Common myeloid progenitor, CD34-positive (primary cell): ENCODE measurements around the gene IGSF1.

Experiments used
- CTCF ChIA-PET: fragments of 350-600 bp; sonication (Branson Sonifier 250); formaldehyde crosslinking; loops from one replicate; lab custom pipeline; 2021; ENCODE audit warnings: antibody characterized with exemption; lab: Charles Lee
- POLR2A ChIA-PET: fragments of 350-600 bp; sonication (Branson Sonifier 250); formaldehyde crosslinking; loops from one replicate; lab custom pipeline; 2021; ENCODE audit warnings: antibody characterized with exemption; lab: Charles Lee
- DNase-seq, 3 donors: peaks; one replicate each; pipeline versions ENCODE4 v3.0.0 to v3.0.0-alpha.2; 2013
- H3K27ac ChIP-seq, 2 experiments: 1 replicate in 1 of 2; 2 replicates in 1 of 2; pipeline ENCODE4 v1.7.0; 2013; ENCODE audit warnings: inconsistent platforms in 2 of 2, low read length in 2 of 2, mild to moderate bottlenecking in 2 of 2, low read depth in 1 of 2, moderate library complexity in 1 of 2; ENCODE audit not compliant: severe bottlenecking in 2 of 2, insufficient read depth in 1 of 2, poor library complexity in 1 of 2
- H3K27me3 ChIP-seq, 5 experiments: replicated peaks in 2 of 5; 1 replicate in 3 of 5; 2 replicates in 2 of 5; pipeline versions ENCODE4 v1.6.1 to v1.7.0; 2013; ENCODE audit warnings: low read length in 4 of 5, mild to moderate bottlenecking in 2 of 5, moderate library complexity in 2 of 5, inconsistent platforms in 1 of 5; ENCODE audit not compliant: insufficient read depth in 5 of 5, control insufficient read depth in 4 of 5
- H3K36me3 ChIP-seq, 4 experiments: 1 replicate in 2 of 4; 2 replicates in 2 of 4; pipeline versions ENCODE4 v1.6.1 to v1.7.0; 2013; ENCODE audit warnings: low read length in 3 of 4, control low read depth in 1 of 4, mild to moderate bottlenecking in 1 of 4; ENCODE audit not compliant: control insufficient read depth in 4 of 4, insufficient read depth in 4 of 4
- H3K4me1 ChIP-seq, 4 experiments: 1 replicate in 3 of 4; 2 replicates in 1 of 4; pipeline versions ENCODE4 v1.6.1 to v1.7.1; 2013; ENCODE audit warnings: low read length in 3 of 4, mild to moderate bottlenecking in 3 of 4, control low read depth in 1 of 4, inconsistent platforms in 1 of 4, moderate library complexity in 1 of 4; ENCODE audit not compliant: control insufficient read depth in 4 of 4, insufficient read depth in 4 of 4; ENCODE audit errors: control extremely low read depth in 1 of 4
- H3K4me3 ChIP-seq, 7 experiments: 1 replicate in 4 of 7; 2 replicates in 3 of 7; pipeline versions ENCODE4 v1.5.1 to v1.7.0; 2013; ENCODE audit warnings: mild to moderate bottlenecking in 7 of 7, low read length in 6 of 7, moderate library complexity in 6 of 7, inconsistent platforms in 2 of 7, low read depth in 2 of 7, control low read depth in 1 of 7; ENCODE audit not compliant: insufficient read depth in 4 of 7, control insufficient read depth in 1 of 7; ENCODE audit errors: extremely low read depth in 1 of 7
- H3K9me3 ChIP-seq, 5 experiments: 1 replicate in 4 of 5; 2 replicates in 1 of 5; pipeline versions ENCODE4 v1.6.1 to v1.7.1; 2013; ENCODE audit warnings: low read length in 4 of 5, mild to moderate bottlenecking in 2 of 5, inconsistent platforms in 1 of 5, low read depth in 1 of 5, moderate library complexity in 1 of 5; ENCODE audit not compliant: control insufficient read depth in 4 of 5, insufficient read depth in 2 of 5; ENCODE audit errors: control extremely low read depth in 1 of 5
- WGBS: methylation state at CpG from one replicate; pipeline ENCODE4 v1.1.5; 2013; ENCODE audit not compliant: insufficient coverage; 5-methylcytosine and 5-hydroxymethylcytosine counted together

The IGSF1 gene

DNA sequence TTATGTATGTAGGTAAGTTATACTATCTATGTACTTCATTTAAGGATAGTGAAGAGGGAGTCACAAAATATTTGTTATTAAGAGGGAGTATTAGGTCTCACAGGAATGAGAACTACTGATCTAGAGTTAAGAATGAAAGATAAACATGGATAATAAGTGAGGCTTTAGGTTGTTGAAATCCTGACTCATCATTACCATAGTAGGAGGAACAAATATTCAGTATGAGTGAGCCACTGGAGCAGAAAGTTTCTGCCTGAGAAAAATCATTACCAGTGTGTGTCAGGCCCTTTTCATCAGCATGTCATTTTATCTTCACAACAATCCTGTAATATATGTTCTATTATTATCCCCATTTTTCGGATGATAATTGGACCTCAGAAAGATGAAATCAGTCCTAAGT is 27.2 kb upstream of the IGSF1 start:
- Histone ChIP-seq H3K27me3 (peaks cover 0 to 7% (median 0%) of the 10 kb centered on the region in 5 experiments), H3K9me3 (no peaks in the 10 kb centered on the region), H3K4me3 (no peak overlapping the region), H3K36me3 (no peaks in the 10 kb centered on the region), H3K4me1 (no peaks in the 10 kb centered on the region), H3K27ac (no peak overlapping the region)
- ChIA-PET CTCF (no interaction called here), POLR2A (no interaction called here)
- DNase-seq = no peak
- no CpG with 5 or more reads among the region's 1 CpG for WGBS

- ChIA-PET POLR2A (no interaction called here), CTCF (no interaction called here)
- no peak overlapping the region for H3K4me3 ChIP-seq
- H3K27ac ChIP-seq = no peak overlapping the region
- no peaks in the 10 kb centered on the region for H3K9me3 ChIP-seq
- H3K4me1 ChIP-seq = no peaks in the 10 kb centered on the region
- DNase-seq = no peak
- no peaks in the 10 kb centered on the region for H3K36me3 ChIP-seq
- H3K27me3 ChIP-seq = no peaks in the 10 kb centered on the region
Measured at GRCh38 chrX:131308980-131309379, 19.9 kb upstream of the IGSF1 start.

- WGBS = 40% methylated on average over 1 of the region's 1 CpG
- DNase-seq = no peak
- Histone ChIP-seq H3K9me3 (no peaks in the 10 kb centered on the region), H3K4me3 (no peak overlapping the region), H3K36me3 (no peaks in the 10 kb centered on the region), H3K27me3 (peaks cover 0 to 3% (median 0%) of the 10 kb centered on the region in 5 experiments), H3K4me1 (no peaks in the 10 kb centered on the region), H3K27ac (no peak overlapping the region)
- ChIA-PET POLR2A (no interaction called here), CTCF (no interaction called here)
Measured at GRCh38 chrX:131306601-131307000, 17.5 kb upstream of the IGSF1 start.

DNA sequence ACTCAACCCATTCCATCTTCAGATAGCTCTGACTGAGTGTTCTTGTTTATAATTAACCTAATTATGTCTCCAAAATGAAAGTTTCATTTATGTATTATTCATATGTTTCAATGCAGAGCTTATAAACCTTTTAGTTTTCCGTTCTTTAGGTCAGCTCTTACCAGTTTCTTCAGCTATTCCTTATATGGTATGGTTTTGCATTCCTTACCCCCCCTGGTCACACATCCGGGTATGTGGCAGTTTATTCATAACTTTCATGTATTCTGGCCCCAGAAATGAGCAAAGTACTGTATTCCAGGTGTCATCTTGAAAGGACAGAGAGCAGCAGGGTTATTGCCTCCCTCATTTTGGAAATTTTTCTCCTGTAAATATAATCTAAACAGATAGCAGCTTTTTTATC is 16.8 kb upstream of the IGSF1 start:
- POLR2A ChIA-PET = no interaction called here

GRCh38 chrX:131302701-131303100 is 13.6 kb upstream of the IGSF1 start:
- Histone ChIP-seq H3K27ac (no peak overlapping the region), H3K27me3 (peaks cover 0 to 7% (median 0%) of the 10 kb centered on the region in 5 experiments), H3K9me3 (no peaks in the 10 kb centered on the region), H3K4me3 (no peak overlapping the region), H3K36me3 (no peaks in the 10 kb centered on the region), H3K4me1 (no peaks in the 10 kb centered on the region)
- ChIA-PET POLR2A (no interaction called here), CTCF (no interaction called here)
- WGBS = 50% methylated on average over 1 of the region's 3 CpGs
- DNase-seq = no peak

More for the DNA sequence above, 16.8 kb upstream of the IGSF1 start:
- Histone ChIP-seq H3K4me1 (no peaks in the 10 kb centered on the region), H3K36me3 (no peaks in the 10 kb centered on the region), H3K27ac (no peak overlapping the region), H3K9me3 (no peaks in the 10 kb centered on the region), H3K27me3 (peaks cover 0 to 3% (median 0%) of the 10 kb centered on the region in 5 experiments), H3K4me3 (no peak overlapping the region)
- CTCF ChIA-PET = no interaction called here
- no peak for DNase-seq
- WGBS = no CpG with 5 or more reads among the region's 2 CpGs

DNA sequence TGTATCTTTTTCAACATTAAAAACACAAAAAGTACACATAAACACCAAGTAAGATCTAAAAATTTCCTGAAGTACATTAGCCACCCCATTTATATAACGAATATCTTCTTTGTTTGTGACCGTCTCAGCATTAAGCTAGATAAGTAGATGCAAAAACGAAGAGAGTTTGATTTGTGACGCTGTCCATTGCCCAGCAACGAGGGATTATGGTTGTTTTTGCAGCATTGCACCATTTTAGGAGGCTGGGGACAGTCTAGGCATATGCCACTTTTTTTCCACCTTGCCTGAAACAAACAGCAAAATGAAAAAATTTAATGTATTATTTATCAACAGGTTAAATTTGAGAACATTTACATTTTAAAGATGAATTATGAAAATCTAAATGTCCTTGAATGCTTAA is 12.0 kb upstream of the IGSF1 start:
- Histone ChIP-seq H3K9me3 (no peaks in the 10 kb centered on the region), H3K4me1 (no peaks in the 10 kb centered on the region), H3K36me3 (no peaks in the 10 kb centered on the region), H3K27me3 (peaks cover 0 to 7% (median 0%) of the 10 kb centered on the region in 5 experiments), H3K4me3 (no peak overlapping the region), H3K27ac (no peak overlapping the region)
- 73% methylated on average over 5 of the region's 5 CpGs for WGBS
- ChIA-PET CTCF (no interaction called here), POLR2A (no interaction called here)
- no peak for DNase-seq

- peaks cover 0 to 9% (median 0%) of the 10 kb centered on the region in 5 experiments for H3K27me3 ChIP-seq
- no peaks in the 10 kb centered on the region for H3K4me1 ChIP-seq
- no peaks in the 10 kb centered on the region for H3K36me3 ChIP-seq
- WGBS = 73% methylated on average over 2 of the region's 3 CpGs
- CTCF ChIA-PET = interaction anchor here (1.2 kb wide), 1 partner anchor 14 kb away, joined by 4 read pairs; no protein-coding TSS in a partner anchor
- H3K4me3 ChIP-seq = no peak overlapping the region
- POLR2A ChIA-PET = no interaction called here
- H3K9me3 ChIP-seq = no peaks in the 10 kb centered on the region
- no peak for DNase-seq
- no peak overlapping the region for H3K27ac ChIP-seq
Measured at GRCh38 chrX:131298846-131299245, 9.7 kb upstream of the IGSF1 start.
